Liver (tissue), 9 donors: ENCODE results near the gene TMED10. TPM values are rescaled to one million over a fixed set of nuclear protein-coding genes. Genes with fewer than 3 reads are reported as not detected.
"Not testable (repeated sequence)": the region's sequence is repeated elsewhere in the genome, so short reads cannot be mapped to it uniquely, and the experiment has no call there.

Source experiments
- DNase-seq: peaks from one replicate; pipeline ENCODE4 v3.0.0-alpha.2; 2017; ENCODE audit warnings: low spot score
- H3K27ac ChIP-seq, 2 donors: one replicate each; pipeline ENCODE4 v1.7.0; 2013; ENCODE audit warnings: inconsistent platforms in 2 of 2, low read length in 2 of 2, control low read depth in 1 of 2, low read depth in 1 of 2, mild to moderate bottlenecking in 1 of 2
- H3K27me3 ChIP-seq, 4 donors: one replicate each; pipeline versions ENCODE4 v1.6.1 to v1.7.0; 2013; ENCODE audit warnings: low read length in 3 of 4, inconsistent platforms in 1 of 4, mild to moderate bottlenecking in 1 of 4, moderate library complexity in 1 of 4; ENCODE audit not compliant: control insufficient read depth in 4 of 4, insufficient read depth in 4 of 4
- H3K36me3 ChIP-seq, 4 donors: one replicate each; pipeline versions ENCODE4 v1.6.1 to v1.7.0; 2013; ENCODE audit warnings: low read length in 3 of 4, mild to moderate bottlenecking in 3 of 4, low read depth in 1 of 4, moderate library complexity in 1 of 4; ENCODE audit not compliant: control insufficient read depth in 4 of 4, insufficient read depth in 3 of 4
- H3K4me1 ChIP-seq, 4 donors: one replicate each; pipeline versions ENCODE4 v1.6.1 to v1.7.0; 2013; ENCODE audit warnings: low read length in 3 of 4, mild to moderate bottlenecking in 3 of 4, moderate library complexity in 1 of 4; ENCODE audit not compliant: control insufficient read depth in 4 of 4, insufficient read depth in 4 of 4
- H3K4me3 ChIP-seq, 3 donors: one replicate each; pipeline versions ENCODE4 v1.6.1 to v1.7.0; 2013; ENCODE audit warnings: low read length in 3 of 3, control low read depth in 1 of 3, low read depth in 1 of 3, mild to moderate bottlenecking in 1 of 3
- H3K9ac ChIP-seq, 2 donors: one replicate each; pipeline ENCODE4 v1.7.0; 2013; ENCODE audit warnings: low read length in 2 of 2, mild to moderate bottlenecking in 2 of 2, moderate library complexity in 2 of 2, control low read depth in 1 of 2, low read depth in 1 of 2
- H3K9me3 ChIP-seq, 4 donors: one replicate each; pipeline versions ENCODE4 v1.6.1 to v1.7.0; 2013; ENCODE audit warnings: low read length in 3 of 4; ENCODE audit not compliant: control insufficient read depth in 4 of 4
- EGR1 ChIP-seq, 2 donors: IDR thresholded peaks; 2 replicates each; pipeline ENCODE4 v1.6.1; 2016 to 2018; ENCODE audit warnings: antibody characterized with exemption in 2 of 2, low read depth in 2 of 2
- FOXA1 ChIP-seq: IDR thresholded peaks from 2 replicates; pipeline ENCODE4 v1.6.1; 2016; ENCODE audit warnings: antibody characterized with exemption
- FOXA2 ChIP-seq: IDR thresholded peaks from 2 replicates; pipeline ENCODE4 v1.6.1; 2016; ENCODE audit warnings: antibody characterized with exemption
- GABPA ChIP-seq, 2 donors: IDR thresholded peaks in 1 of 2; conservative IDR thresholded peaks in 1 of 2; 2 replicates each; pipeline ENCODE4 v1.6.1; 2016; ENCODE audit warnings: antibody characterized with exemption in 2 of 2, mild to moderate bottlenecking in 1 of 2, moderate library complexity in 1 of 2
- HNF4A ChIP-seq, 2 donors: conservative IDR thresholded peaks; 2 replicates each; pipeline ENCODE4 v1.6.1; 2016; ENCODE audit warnings: antibody characterized with exemption in 2 of 2, mild to moderate bottlenecking in 2 of 2
- HNF4G ChIP-seq: IDR thresholded peaks from 2 replicates; pipeline ENCODE4 v1.6.1; 2016; ENCODE audit warnings: antibody characterized with exemption
- JUND ChIP-seq, 2 donors: IDR thresholded peaks; 2 replicates each; pipeline ENCODE4 v1.6.1; 2016; ENCODE audit warnings: antibody characterized with exemption in 2 of 2
- NR2F2 ChIP-seq: IDR thresholded peaks from 2 replicates; pipeline ENCODE4 v1.6.1; 2016; ENCODE audit warnings: antibody characterized with exemption
- RAD21 ChIP-seq, 2 donors: IDR thresholded peaks; 2 replicates each; pipeline ENCODE4 v1.6.1; 2016; ENCODE audit warnings: antibody characterized with exemption in 2 of 2, mild to moderate bottlenecking in 2 of 2
- RXRA ChIP-seq, 2 donors: IDR thresholded peaks; 2 replicates each; pipeline ENCODE4 v1.6.1; 2017 to 2018; ENCODE audit warnings: antibody characterized with exemption in 2 of 2, mild to moderate bottlenecking in 1 of 2
- SP1 ChIP-seq: IDR thresholded peaks from 2 replicates; pipeline ENCODE4 v1.6.1; 2018; ENCODE audit warnings: antibody characterized with exemption, mild to moderate bottlenecking
- TAF1 ChIP-seq: conservative IDR thresholded peaks from 2 replicates; pipeline ENCODE4 v1.6.1; 2016; ENCODE audit warnings: antibody characterized with exemption, mild to moderate bottlenecking
- YY1 ChIP-seq: IDR thresholded peaks from 2 replicates; pipeline ENCODE4 v1.6.1; 2016; ENCODE audit warnings: antibody characterized with exemption, mild to moderate bottlenecking
- WGBS: extraction: QIAGEN DNeasy Blood & Tissue Kit; methylation state at CpG from one replicate; pipeline ENCODE4 v1.1.7; 2013; 5-methylcytosine and 5-hydroxymethylcytosine counted together
- polyA plus RNA-seq, 2 donors: library from polyadenylated mRNA; stranded (reverse) in 1 of 2; unstranded in 1 of 2; fragments of 200-250 nt in 1 of 2; fragments of >200 nt in 1 of 2; fragmentation: Nextera tagmentation in 1 of 2; extraction: Ambion mirVana in 1 of 2; gene quantifications; one replicate each; pipeline versions ENCODE4 v1.2.1 to v1.2.3, GENCODE V29; 2013 to 2015
- total RNA-seq, 2 donors: library from RNA; depleted of rRNA; stranded (reverse); fragments of >200 nt; gene quantifications; one replicate each; pipeline ENCODE4 v1.2.3, GENCODE V29; 2014
- TF ChIP-seq, protein P1 (sequence below): IDR thresholded peaks from 2 replicates; pipeline ENCODE4 v1.6.1; 2016; ENCODE audit warnings: antibody characterized with exemption
- TF ChIP-seq, protein P2 (sequence below): fragments of 150-350 bp; IDR thresholded peaks from 2 replicates; pipeline ENCODE4 v1.5.1; 2017; ENCODE audit warnings: improper control_type of control experiment, low read depth, low read length; ENCODE audit not compliant: missing input control
- TF ChIP-seq, protein P3 (sequence below): IDR thresholded peaks from 2 replicates; pipeline ENCODE4 v1.6.1; 2016; ENCODE audit warnings: antibody characterized with exemption
- TF ChIP-seq, protein P4 (sequence below): IDR thresholded peaks from 2 replicates; pipeline ENCODE4 v1.6.1; 2016; ENCODE audit warnings: antibody characterized with exemption
- TF ChIP-seq, protein P5 (sequence below): IDR thresholded peaks from 2 replicates; pipeline ENCODE4 v1.6.1; 2016; ENCODE audit warnings: antibody characterized with exemption, mild to moderate bottlenecking
- donor health status: healthy.
- donor health status: healthy.
- donor health status: healthy.
- donor health status: healthy.
- donor health status: healthy.

The TMED10 gene
- total and polyA plus RNA-seq, 4 donors: 167 to 349 (median 252) TPM

DNA sequence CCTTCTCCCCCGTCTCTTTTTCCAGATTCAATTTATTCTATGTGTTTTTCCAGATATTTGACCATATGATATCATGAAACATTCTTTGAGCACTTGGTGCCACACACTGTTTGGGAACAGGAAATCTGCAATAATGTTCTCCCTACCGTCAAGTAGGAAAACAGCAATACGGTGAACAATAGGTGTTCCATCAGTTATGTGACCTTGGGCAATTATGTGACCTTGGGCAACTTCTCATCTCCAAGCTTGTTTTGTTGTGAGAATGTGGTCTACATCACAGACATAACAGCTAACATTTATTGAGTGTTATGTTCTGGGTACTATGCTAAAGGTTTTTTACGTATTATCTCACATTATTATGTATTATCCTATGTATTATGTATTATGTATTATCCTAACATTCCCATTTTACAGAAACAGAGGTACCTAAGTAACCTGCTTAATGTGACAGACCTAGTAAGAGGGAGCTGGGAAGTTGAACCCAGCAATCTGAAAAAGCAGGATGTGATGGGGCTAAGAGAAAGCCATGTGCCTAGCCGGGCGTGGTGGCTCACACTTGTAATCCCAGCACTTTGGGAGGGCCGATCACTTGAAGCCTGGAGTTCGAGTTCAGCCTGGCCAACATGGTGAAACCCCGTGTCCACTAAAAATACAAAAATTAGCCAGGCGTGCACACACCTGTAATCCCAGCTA is 48.4 kb downstream of the TMED10 start (continued):
- TF ChIP-seq, protein P1, sequence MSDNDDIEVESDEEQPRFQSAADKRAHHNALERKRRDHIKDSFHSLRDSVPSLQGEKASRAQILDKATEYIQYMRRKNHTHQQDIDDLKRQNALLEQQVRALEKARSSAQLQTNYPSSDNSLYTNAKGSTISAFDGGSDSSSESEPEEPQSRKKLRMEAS: no peak

DNA sequence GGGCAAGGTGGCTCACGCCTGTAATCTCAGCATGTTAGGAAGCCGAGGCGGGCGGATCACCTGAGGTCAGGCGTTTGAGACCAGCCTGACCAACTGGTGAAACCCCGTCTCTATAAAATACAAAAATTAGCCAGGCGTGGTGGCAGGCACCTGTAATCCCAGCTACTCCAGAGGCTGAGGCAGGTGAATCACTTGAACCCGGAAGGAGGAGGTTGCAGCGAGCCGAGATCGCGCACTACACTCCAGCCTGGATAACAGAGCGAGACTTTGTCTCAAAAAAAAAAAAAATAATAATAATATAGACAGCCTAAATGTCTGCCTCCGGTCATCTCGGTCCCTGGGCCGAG is 49.0 kb downstream of the TMED10 start:
- Histone ChIP-seq H3K4me1 (peaks cover 2 to 29% (median 15%) of the 10 kb centered on the region in 4 donors), H3K27ac (peak overlapping the region; percentile 92 to 98), H3K4me3 (peak overlapping the region; percentile 86 to 100 (median 92)), H3K9ac (peak overlapping the region; percentile 95 to 99)
- H3K9me3 ChIP-seq, H3K27me3 ChIP-seq, DNase-seq, H3K36me3 ChIP-seq: not testable (repeated sequence)
- WGBS: 21% methylated on average over 16 of the region's 16 CpGs
- TF ChIP-seq NR2F2 (peak; percentile 0), RXRA (IDR thresholded peaks at IDR 0.05) (peak in 1 of 2 donors; percentile 2)

DNA sequence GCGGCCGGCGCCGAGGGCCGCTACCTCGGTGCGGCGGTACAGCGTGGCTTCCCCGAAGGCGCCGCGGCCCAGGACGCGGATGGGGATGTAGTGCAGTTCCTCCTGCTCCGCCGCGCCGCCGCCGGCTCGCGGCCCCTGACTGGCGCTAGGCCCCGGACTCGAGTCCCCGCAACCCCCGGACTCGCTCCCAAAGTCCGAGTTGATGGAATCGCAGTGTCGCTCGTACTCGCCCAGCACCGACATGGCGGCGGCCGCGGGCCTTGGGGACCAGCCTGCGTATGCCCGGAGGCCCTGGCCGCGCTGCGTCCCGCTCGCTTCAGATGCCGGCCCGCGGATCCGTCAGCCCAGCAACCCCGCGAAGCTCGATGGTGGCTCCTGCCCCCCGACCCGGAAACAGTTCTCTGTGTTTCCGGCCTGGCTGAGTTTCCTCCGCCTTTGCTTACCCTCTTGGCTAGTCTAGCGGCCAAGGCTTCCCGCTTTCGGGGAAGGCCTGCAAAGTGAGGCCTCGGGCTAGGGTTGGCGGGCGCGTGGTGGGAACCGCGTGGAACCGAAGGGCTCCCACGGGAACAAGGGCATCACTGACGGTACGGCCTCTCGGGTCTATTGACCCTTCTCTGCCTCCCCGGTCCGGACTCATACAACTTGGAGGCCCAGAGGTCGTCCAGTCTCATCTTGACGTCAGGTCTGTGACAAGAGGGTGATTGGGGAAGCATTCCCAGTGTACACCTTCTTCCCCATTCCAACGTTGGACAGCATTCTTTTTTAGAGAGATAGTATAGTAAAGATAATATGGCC is 49.5 kb downstream of the TMED10 start, which contains the start of gene NEK9:
TSS of gene NEK9 (minus strand) at position 370 of the 795 bp plus-strand sequence. CDS start at position 243, 127 bp downstream.
- Histone ChIP-seq H3K4me1 (peaks cover 2 to 29% (median 15%) of the 10 kb centered on the region in 4 donors), H3K4me3 (peak within 1 kb of the TSS; percentile 86 to 100 (median 92)), H3K27ac (peak within 1 kb of the TSS; percentile 92 to 98), H3K36me3 (peaks cover 0 to 3% (median under 1%) of the 10 kb centered on the region in 4 donors), H3K9ac (peak within 1 kb of the TSS; percentile 95 to 99), H3K27me3 (no peaks in the 10 kb centered on the region), H3K9me3 (no peaks in the 10 kb centered on the region)
- TF ChIP-seq TAF1 (no peak), SP1 (peak; percentile 23), HNF4G (no peak), HNF4A (conservative IDR thresholded peaks at IDR 0.05) (peak; percentile 34 to 56), NR2F2 (peak; percentile 53), FOXA1 (no peak), FOXA2 (no peak), JUND (IDR thresholded peaks at IDR 0.05) (no peak), RXRA (IDR thresholded peaks at IDR 0.05) (peak in 1 of 2 donors; percentile 70), EGR1 (IDR thresholded peaks at IDR 0.05; ENCODE audit: low read depth in 2 of 2) (no peak), RAD21 (IDR thresholded peaks at IDR 0.05) (peak; percentile 42 to 50), GABPA (IDR thresholded peaks at IDR 0.05 in 1 of 2, conservative IDR thresholded peaks at IDR 0.05 in 1 of 2) (peak; percentile 92 to 97), YY1 (peak; percentile 92)
- TF ChIP-seq, protein P2, sequence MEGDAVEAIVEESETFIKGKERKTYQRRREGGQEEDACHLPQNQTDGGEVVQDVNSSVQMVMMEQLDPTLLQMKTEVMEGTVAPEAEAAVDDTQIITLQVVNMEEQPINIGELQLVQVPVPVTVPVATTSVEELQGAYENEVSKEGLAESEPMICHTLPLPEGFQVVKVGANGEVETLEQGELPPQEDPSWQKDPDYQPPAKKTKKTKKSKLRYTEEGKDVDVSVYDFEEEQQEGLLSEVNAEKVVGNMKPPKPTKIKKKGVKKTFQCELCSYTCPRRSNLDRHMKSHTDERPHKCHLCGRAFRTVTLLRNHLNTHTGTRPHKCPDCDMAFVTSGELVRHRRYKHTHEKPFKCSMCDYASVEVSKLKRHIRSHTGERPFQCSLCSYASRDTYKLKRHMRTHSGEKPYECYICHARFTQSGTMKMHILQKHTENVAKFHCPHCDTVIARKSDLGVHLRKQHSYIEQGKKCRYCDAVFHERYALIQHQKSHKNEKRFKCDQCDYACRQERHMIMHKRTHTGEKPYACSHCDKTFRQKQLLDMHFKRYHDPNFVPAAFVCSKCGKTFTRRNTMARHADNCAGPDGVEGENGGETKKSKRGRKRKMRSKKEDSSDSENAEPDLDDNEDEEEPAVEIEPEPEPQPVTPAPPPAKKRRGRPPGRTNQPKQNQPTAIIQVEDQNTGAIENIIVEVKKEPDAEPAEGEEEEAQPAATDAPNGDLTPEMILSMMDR: no peak
- TF ChIP-seq, protein P3, sequence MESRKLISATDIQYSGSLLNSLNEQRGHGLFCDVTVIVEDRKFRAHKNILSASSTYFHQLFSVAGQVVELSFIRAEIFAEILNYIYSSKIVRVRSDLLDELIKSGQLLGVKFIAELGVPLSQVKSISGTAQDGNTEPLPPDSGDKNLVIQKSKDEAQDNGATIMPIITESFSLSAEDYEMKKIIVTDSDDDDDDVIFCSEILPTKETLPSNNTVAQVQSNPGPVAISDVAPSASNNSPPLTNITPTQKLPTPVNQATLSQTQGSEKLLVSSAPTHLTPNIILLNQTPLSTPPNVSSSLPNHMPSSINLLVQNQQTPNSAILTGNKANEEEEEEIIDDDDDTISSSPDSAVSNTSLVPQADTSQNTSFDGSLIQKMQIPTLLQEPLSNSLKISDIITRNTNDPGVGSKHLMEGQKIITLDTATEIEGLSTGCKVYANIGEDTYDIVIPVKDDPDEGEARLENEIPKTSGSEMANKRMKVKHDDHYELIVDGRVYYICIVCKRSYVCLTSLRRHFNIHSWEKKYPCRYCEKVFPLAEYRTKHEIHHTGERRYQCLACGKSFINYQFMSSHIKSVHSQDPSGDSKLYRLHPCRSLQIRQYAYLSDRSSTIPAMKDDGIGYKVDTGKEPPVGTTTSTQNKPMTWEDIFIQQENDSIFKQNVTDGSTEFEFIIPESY: no peak
- TF ChIP-seq, protein P4, sequence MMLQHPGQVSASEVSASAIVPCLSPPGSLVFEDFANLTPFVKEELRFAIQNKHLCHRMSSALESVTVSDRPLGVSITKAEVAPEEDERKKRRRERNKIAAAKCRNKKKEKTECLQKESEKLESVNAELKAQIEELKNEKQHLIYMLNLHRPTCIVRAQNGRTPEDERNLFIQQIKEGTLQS: no peak
- TF ChIP-seq, protein P1: peak; percentile 30
- TF ChIP-seq, protein P5, sequence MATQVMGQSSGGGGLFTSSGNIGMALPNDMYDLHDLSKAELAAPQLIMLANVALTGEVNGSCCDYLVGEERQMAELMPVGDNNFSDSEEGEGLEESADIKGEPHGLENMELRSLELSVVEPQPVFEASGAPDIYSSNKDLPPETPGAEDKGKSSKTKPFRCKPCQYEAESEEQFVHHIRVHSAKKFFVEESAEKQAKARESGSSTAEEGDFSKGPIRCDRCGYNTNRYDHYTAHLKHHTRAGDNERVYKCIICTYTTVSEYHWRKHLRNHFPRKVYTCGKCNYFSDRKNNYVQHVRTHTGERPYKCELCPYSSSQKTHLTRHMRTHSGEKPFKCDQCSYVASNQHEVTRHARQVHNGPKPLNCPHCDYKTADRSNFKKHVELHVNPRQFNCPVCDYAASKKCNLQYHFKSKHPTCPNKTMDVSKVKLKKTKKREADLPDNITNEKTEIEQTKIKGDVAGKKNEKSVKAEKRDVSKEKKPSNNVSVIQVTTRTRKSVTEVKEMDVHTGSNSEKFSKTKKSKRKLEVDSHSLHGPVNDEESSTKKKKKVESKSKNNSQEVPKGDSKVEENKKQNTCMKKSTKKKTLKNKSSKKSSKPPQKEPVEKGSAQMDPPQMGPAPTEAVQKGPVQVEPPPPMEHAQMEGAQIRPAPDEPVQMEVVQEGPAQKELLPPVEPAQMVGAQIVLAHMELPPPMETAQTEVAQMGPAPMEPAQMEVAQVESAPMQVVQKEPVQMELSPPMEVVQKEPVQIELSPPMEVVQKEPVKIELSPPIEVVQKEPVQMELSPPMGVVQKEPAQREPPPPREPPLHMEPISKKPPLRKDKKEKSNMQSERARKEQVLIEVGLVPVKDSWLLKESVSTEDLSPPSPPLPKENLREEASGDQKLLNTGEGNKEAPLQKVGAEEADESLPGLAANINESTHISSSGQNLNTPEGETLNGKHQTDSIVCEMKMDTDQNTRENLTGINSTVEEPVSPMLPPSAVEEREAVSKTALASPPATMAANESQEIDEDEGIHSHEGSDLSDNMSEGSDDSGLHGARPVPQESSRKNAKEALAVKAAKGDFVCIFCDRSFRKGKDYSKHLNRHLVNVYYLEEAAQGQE: peak; percentile 74
- peak; percentile 88 for DNase-seq
- under 1% methylated on average over 76 of the region's 76 CpGs for WGBS
